Measurements from ENCODE around the gene ATP8A2. TPM values are rescaled to one million over a fixed set of nuclear protein-coding genes. Genes with fewer than 3 reads are reported as not detected.
"Not testable (repeated sequence)": the region's sequence is repeated elsewhere in the genome, so short reads cannot be mapped to it uniquely, and the experiment has no call there.

The ATP8A2 gene
- total RNA-seq, 2 donors from 2014 or later = 1.6 to 2.9 TPM

DNA sequence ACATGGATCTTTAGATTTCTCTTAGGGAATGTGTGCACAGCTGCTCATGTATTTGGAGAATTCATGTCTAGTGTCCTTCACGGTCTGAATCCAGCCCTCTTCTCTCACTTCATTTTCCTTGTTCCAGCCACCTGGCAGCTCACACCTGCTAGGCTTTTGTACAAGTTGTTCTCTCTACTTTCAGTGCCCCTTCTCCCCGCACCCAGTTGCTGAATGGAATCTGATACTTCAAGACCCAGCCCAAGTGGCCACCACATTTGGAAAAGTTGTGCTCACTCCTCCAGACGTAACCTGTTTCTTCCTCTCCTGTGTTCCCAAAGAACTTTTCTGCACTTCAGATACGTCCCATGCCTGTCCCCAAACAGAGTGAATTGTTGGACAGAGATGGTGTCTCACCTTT, 444.5 kb downstream of the ATP8A2 start:
- Mint-ChIP-seq H3K27me3 (ENCODE audit: insufficient read depth) (no peaks in the 10 kb centered on the region), H3K4me3 (no peak overlapping the region), H3K9me3 (peaks cover 9% of the 10 kb centered on the region), H3K36me3 (ENCODE audit: low read depth) (peaks cover 5% of the 10 kb centered on the region), H3K27ac (no peak overlapping the region), H3K4me1 (peaks cover 6% of the 10 kb centered on the region)
- Histone ChIP-seq H3K9ac (ENCODE audit: extremely low read depth, low read length, poor library complexity, severe bottlenecking) (no peak overlapping the region), H3K9me3 (ENCODE audit: control insufficient read depth, low read length) (peaks cover 10% of the 10 kb centered on the region), H3K27me3 (ENCODE audit: control insufficient read depth, insufficient read depth, low read length, poor library complexity, severe bottlenecking) (no peaks in the 10 kb centered on the region), H3K4me1 (ENCODE audit: control insufficient read depth, insufficient read depth, low read length) (no peaks in the 10 kb centered on the region), H3K36me3 (ENCODE audit: control insufficient read depth, insufficient read depth, low read length) (no peaks in the 10 kb centered on the region), H3K4me3 (ENCODE audit: low read length) (no peak overlapping the region), H3K27ac (ENCODE audit: low read depth, low read length) (no peak overlapping the region)
- no peak for DNase-seq
- TF ChIP-seq, protein P1, sequence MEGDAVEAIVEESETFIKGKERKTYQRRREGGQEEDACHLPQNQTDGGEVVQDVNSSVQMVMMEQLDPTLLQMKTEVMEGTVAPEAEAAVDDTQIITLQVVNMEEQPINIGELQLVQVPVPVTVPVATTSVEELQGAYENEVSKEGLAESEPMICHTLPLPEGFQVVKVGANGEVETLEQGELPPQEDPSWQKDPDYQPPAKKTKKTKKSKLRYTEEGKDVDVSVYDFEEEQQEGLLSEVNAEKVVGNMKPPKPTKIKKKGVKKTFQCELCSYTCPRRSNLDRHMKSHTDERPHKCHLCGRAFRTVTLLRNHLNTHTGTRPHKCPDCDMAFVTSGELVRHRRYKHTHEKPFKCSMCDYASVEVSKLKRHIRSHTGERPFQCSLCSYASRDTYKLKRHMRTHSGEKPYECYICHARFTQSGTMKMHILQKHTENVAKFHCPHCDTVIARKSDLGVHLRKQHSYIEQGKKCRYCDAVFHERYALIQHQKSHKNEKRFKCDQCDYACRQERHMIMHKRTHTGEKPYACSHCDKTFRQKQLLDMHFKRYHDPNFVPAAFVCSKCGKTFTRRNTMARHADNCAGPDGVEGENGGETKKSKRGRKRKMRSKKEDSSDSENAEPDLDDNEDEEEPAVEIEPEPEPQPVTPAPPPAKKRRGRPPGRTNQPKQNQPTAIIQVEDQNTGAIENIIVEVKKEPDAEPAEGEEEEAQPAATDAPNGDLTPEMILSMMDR (conservative IDR thresholded peaks at IDR 0.05) = no peak
- 79 to 83% methylated on average over 1 to 4 of the region's 4 CpGs for WGBS, 2 experiments (ENCODE audit: insufficient coverage in 1 of 2, insufficient read length in 1 of 2)

DNA sequence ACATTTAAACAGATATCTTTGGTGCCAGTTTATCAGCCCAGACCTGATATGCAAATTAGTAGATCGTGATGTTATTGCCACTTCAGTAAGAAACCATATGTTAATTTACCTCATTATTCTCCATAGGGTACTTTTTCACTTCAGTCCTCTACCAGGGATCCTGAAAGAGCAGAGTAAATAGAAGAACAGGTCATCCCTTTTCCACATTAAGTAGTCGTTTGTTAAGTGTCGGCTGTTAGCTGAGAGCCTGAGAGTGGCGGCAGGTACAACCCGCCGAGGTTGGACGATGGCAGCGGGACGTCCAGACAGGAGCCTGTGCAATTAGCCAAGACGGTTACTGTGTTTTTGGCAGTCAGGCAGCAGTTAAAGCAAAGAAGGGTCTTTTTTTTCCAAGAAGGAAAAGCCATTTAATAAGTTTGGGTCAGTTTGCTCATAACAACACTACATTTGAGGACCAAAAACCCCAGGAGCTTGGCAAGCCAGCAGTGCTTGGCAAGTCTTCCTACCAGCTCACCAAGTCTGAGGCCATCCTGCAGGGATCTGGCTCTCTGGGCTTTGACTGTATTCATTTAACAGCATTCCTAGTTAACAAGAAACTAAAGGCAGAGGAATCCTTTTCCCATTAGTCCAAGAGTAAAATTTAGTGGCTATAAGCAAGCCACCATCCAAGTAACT, 448.2 kb downstream of the ATP8A2 start:
- no peak overlapping the region for H3K4me3 ChIP-seq (ENCODE audit: low read length)
- TF ChIP-seq, protein P1 (conservative IDR thresholded peaks at IDR 0.05) = no peak
- no peaks in the 10 kb centered on the region for H3K27me3 ChIP-seq (ENCODE audit: control insufficient read depth, insufficient read depth, low read length, poor library complexity, severe bottlenecking)
- H3K27me3 Mint-ChIP-seq (ENCODE audit: insufficient read depth) = no peaks in the 10 kb centered on the region
- no peak overlapping the region for H3K27ac ChIP-seq (ENCODE audit: low read depth, low read length)
- H3K4me1 ChIP-seq (ENCODE audit: control insufficient read depth, insufficient read depth, low read length) = no peaks in the 10 kb centered on the region
- no peak overlapping the region for H3K4me3 Mint-ChIP-seq
- peaks cover 16% of the 10 kb centered on the region for H3K9me3 Mint-ChIP-seq
- peaks cover 2% of the 10 kb centered on the region for H3K36me3 Mint-ChIP-seq (ENCODE audit: low read depth)
- no peak overlapping the region for H3K9ac ChIP-seq (ENCODE audit: extremely low read depth, low read length, poor library complexity, severe bottlenecking)
- no peak overlapping the region for H3K27ac Mint-ChIP-seq
- no peak for DNase-seq
- 87 to 90% methylated on average over 7 to 10 of the region's 10 CpGs for WGBS, 2 experiments (ENCODE audit: insufficient coverage in 1 of 2, insufficient read length in 1 of 2)
- peaks cover 6% of the 10 kb centered on the region for H3K9me3 ChIP-seq (ENCODE audit: control insufficient read depth, low read length)
- no peaks in the 10 kb centered on the region for H3K36me3 ChIP-seq (ENCODE audit: control insufficient read depth, insufficient read depth, low read length)
- peaks cover 6% of the 10 kb centered on the region for H3K4me1 Mint-ChIP-seq

DNA sequence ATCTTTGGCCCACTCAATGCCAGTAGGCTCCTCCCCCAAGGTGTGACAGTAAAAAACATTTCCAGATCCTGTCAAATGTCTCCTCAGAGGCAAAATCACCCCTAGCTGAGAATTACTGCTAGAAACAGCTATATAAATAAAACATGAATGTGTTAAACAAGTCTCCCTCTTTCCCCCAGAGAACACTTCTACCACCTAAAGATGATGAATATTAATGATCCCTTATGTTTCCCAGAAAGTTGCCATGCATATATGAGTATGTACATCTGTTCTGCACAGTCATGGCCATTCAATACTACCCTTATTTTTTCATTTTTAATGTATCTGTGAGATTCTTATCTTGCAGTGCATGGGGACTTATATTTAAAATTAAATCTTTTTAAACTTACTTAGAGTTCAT, 450.0 kb downstream of the ATP8A2 start:
- H3K27ac ChIP-seq (ENCODE audit: low read depth, low read length) = no peak overlapping the region
- H3K4me1 ChIP-seq (ENCODE audit: control insufficient read depth, insufficient read depth, low read length) = no peaks in the 10 kb centered on the region
- H3K36me3 ChIP-seq (ENCODE audit: control insufficient read depth, insufficient read depth, low read length) = no peaks in the 10 kb centered on the region
- no peaks in the 10 kb centered on the region for H3K27me3 ChIP-seq (ENCODE audit: control insufficient read depth, insufficient read depth, low read length, poor library complexity, severe bottlenecking)
- no peak overlapping the region for H3K4me3 ChIP-seq (ENCODE audit: low read length)
- no peak overlapping the region for H3K9ac ChIP-seq (ENCODE audit: extremely low read depth, low read length, poor library complexity, severe bottlenecking)
- DNase-seq = no peak
- H3K9me3 ChIP-seq (ENCODE audit: control insufficient read depth, low read length) = peaks cover 6% of the 10 kb centered on the region
- no peak overlapping the region for H3K4me3 Mint-ChIP-seq
- H3K27me3 Mint-ChIP-seq (ENCODE audit: insufficient read depth) = no peaks in the 10 kb centered on the region
- no peak overlapping the region for H3K27ac Mint-ChIP-seq
- peaks cover 16% of the 10 kb centered on the region for H3K9me3 Mint-ChIP-seq
- H3K4me1 Mint-ChIP-seq = peaks cover 6% of the 10 kb centered on the region
- TF ChIP-seq, protein P1 (conservative IDR thresholded peaks at IDR 0.05) = no peak
- H3K36me3 Mint-ChIP-seq (ENCODE audit: low read depth) = peaks cover 2% of the 10 kb centered on the region

DNA sequence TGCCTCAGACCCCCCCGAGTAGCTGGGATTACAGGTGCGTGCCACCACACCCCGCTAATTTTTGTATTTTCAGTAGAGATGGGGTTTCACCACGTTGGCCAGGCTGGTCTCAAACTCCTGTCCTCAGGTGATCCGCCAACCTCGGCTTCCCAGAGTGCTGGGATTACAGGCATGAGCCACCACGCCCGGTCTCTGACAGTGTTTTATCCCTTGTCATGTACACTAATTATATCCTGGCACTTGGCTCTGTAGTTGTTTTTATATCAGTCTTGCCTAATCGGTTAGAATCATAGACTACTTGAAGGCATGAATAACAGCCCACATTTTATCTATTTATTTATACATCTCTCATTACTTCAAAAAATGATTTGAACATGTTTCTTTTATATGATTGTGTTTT, 455.4 kb downstream of the ATP8A2 start:
- H3K9ac ChIP-seq (ENCODE audit: extremely low read depth, low read length, poor library complexity, severe bottlenecking); H3K4me3 Mint-ChIP-seq; H3K4me3 ChIP-seq (ENCODE audit: low read length); DNase-seq; H3K9me3 ChIP-seq (ENCODE audit: control insufficient read depth, low read length); H3K4me1 ChIP-seq (ENCODE audit: control insufficient read depth, insufficient read depth, low read length); H3K4me1 Mint-ChIP-seq; H3K27me3 ChIP-seq (ENCODE audit: control insufficient read depth, insufficient read depth, low read length, poor library complexity, severe bottlenecking); H3K36me3 Mint-ChIP-seq (ENCODE audit: low read depth); H3K27ac Mint-ChIP-seq; H3K27ac ChIP-seq (ENCODE audit: low read depth, low read length); H3K36me3 ChIP-seq (ENCODE audit: control insufficient read depth, insufficient read depth, low read length); H3K27me3 Mint-ChIP-seq (ENCODE audit: insufficient read depth): not testable (repeated sequence)
- H3K9me3 Mint-ChIP-seq = peaks cover 16% of the 10 kb centered on the region
- 89 to 91% methylated on average over 7 to 9 of the region's 9 CpGs for WGBS, 2 experiments (ENCODE audit: insufficient coverage in 1 of 2, insufficient read length in 1 of 2)

All from endodermal cell (in vitro differentiated cells).